HEK293 (cell line): Measurements from ENCODE around the gene CDK17.
A peak's percentile ranks its signal among the peaks of the same experiment; 100 is the strongest.

Experiments
- CTCF ChIA-PET: fragments of 350-600 bp; formaldehyde crosslinking; extraction: SDS; loops from one replicate; lab custom pipeline; 2021; ENCODE audit warnings: antibody characterized with exemption; lab: Yijun Ruan, JAX
- POLR2A ChIA-PET: fragments of 300-600 bp; formaldehyde crosslinking; extraction: SDS; loops from one replicate; lab custom pipeline; 2020; ENCODE audit warnings: antibody characterized with exemption, inconsistent platforms; lab: Yijun Ruan, JAX
- H3K27ac ChIP-seq: fragments of 200-500 bp; sonication (Bioruptor generic); 2 replicates; pipeline ENCODE4 v1.5.1; 2014; ENCODE audit warnings: low read depth, low read length, control low read depth, inconsistent platforms; ENCODE audit errors: extremely low read depth
- H3K36me3 ChIP-seq, 2 experiments: fragments of 200-500 bp in 1 of 2; sonication (Bioruptor generic) in 1 of 2; 1 replicate in 1 of 2; 2 replicates in 1 of 2; pipeline ENCODE4 v1.5.1; 2014 to 2017; ENCODE audit warnings: inconsistent platforms in 2 of 2, low read length in 2 of 2; ENCODE audit not compliant: control insufficient read depth in 2 of 2, insufficient read depth in 1 of 2
- H3K4me1 ChIP-seq: fragments of 200-500 bp; sonication (Bioruptor generic); 2 replicates; pipeline ENCODE4 v1.5.1; 2014; ENCODE audit warnings: mild to moderate bottlenecking, low read length, inconsistent platforms; ENCODE audit not compliant: control insufficient read depth, insufficient read depth
- H3K4me3 ChIP-seq: 2 replicates; pipeline ENCODE4 v1.5.1; 2011; ENCODE audit warnings: low read depth, mild to moderate bottlenecking, control low read depth, low read length, moderate library complexity
- H3K9me3 ChIP-seq: fragments of 200-500 bp; sonication (Bioruptor generic); 2 replicates; pipeline ENCODE4 v1.5.1; 2014; ENCODE audit warnings: low read depth, low read length, inconsistent platforms; ENCODE audit not compliant: control insufficient read depth, insufficient read depth
- HOXC10 ChIP-seq: sonication (generic); formaldehyde crosslinking; IDR thresholded peaks from 2 replicates; pipeline ENCODE4 v1.8.1; 2023; ENCODE audit warnings: mild to moderate bottlenecking, missing genetic modification reagents
- SP3 ChIP-seq: fragments of 450-650 bp; formaldehyde crosslinking; IDR thresholded peaks from 2 replicates; pipeline ENCODE4 v1.5.1; 2016; ENCODE audit warnings: missing biosample characterization, missing genetic modification characterization
- SP7 ChIP-seq: fragments of 450-650 bp; formaldehyde crosslinking; IDR thresholded peaks from 2 replicates; pipeline ENCODE4 v1.5.1; 2016; ENCODE audit warnings: missing biosample characterization, missing genetic modification characterization
- YY2 ChIP-seq: fragments of 450-650 bp; formaldehyde crosslinking; IDR thresholded peaks from 2 replicates; pipeline ENCODE4 v1.5.1; 2016; ENCODE audit warnings: missing biosample characterization, missing genetic modification characterization
- ZBTB48 ChIP-seq: fragments of 450-650 bp; formaldehyde crosslinking; IDR thresholded peaks from 2 replicates; pipeline ENCODE4 v1.5.1; 2016; ENCODE audit warnings: missing biosample characterization, missing genetic modification characterization
- ZNF221 ChIP-seq: fragments of 450-650 bp; formaldehyde crosslinking; IDR thresholded peaks from 2 replicates; pipeline ENCODE4 v1.5.1; 2017; ENCODE audit warnings: missing biosample characterization, missing genetic modification characterization, borderline replicate concordance
- ZNF248 ChIP-seq: fragments of 450-650 bp; formaldehyde crosslinking; IDR thresholded peaks from 2 replicates; pipeline ENCODE4 v1.5.1; 2017; ENCODE audit warnings: missing biosample characterization, missing genetic modification characterization
- ZNF350 ChIP-seq: fragments of 450-650 bp; formaldehyde crosslinking; IDR thresholded peaks from 2 replicates; pipeline ENCODE4 v1.5.0; 2017; ENCODE audit warnings: missing biosample characterization, mild to moderate bottlenecking, missing genetic modification characterization
- ZNF354C ChIP-seq: fragments of 450-650 bp; formaldehyde crosslinking; IDR thresholded peaks from 2 replicates; pipeline ENCODE4 v1.5.1; 2016; ENCODE audit warnings: missing biosample characterization, missing genetic modification characterization, low read depth, borderline replicate concordance
- ZNF558 ChIP-seq: fragments of 450-650 bp; formaldehyde crosslinking; IDR thresholded peaks from 2 replicates; pipeline ENCODE4 v1.5.1; 2016; ENCODE audit warnings: missing biosample characterization, missing genetic modification characterization
- ZSCAN23 ChIP-seq: fragments of 450-650 bp; formaldehyde crosslinking; IDR thresholded peaks from 2 replicates; pipeline ENCODE4 v1.5.1; 2016; ENCODE audit warnings: missing biosample characterization, missing genetic modification characterization
- TF ChIP-seq, protein P1 (sequence below): fragments of 450-650 bp; formaldehyde crosslinking; IDR thresholded peaks from 2 replicates; pipeline ENCODE4 v1.5.1; 2016; ENCODE audit warnings: missing biosample characterization, missing genetic modification characterization, low read depth
- TF ChIP-seq, protein P2 (sequence below): fragments of 450-650 bp; formaldehyde crosslinking; IDR thresholded peaks from 2 replicates; pipeline ENCODE4 v1.5.1; 2016; ENCODE audit warnings: missing biosample characterization, missing genetic modification characterization
- TF ChIP-seq, protein P3 (sequence below): fragments of 450-650 bp; formaldehyde crosslinking; IDR thresholded peaks from 2 replicates; pipeline ENCODE4 v1.5.1; 2017; ENCODE audit warnings: missing biosample characterization, missing genetic modification characterization

Gene CDK17

DNA sequence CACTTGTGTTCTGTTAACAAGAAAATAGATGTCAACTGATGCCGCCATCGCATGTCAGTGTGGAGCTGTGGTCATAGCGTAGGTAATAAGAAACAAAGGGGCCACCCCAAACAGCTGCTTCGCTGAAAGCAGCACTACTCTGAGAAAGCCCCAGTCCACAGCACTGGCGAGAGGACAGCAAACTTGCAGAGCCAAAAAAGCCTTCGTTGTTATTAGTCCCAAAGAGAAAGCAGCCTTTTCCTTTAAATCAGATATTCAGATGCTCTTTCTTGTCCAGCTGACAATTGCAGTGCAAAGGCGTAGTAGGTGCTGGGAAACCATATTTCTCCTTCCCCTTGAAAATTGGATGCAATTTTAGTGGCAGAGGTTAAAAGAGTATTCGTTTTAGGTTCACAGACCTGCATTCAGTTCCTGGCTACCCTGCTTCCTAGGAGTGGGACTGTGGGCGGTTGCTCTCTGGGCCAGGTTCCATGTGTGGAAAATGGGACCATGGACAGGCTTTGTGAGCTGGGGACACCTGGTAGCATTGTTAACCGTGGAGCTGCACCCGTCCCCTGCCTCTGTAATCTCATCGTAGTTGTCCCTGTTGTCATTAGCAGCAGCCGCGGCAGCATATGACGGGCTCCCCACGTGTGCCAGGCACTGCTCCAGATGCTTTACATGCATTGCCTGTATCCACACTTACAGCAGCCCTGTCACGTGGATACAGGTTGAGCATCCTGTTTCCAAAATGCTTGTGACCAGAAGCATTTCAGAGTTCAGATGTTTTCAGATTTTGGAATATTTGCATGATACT lies 151.9 kb downstream of the CDK17 start:
- CTCF ChIA-PET: interaction anchor here (0.7 to 0.8 kb wide), 2 partner anchors 10 to 12 kb away, joined by 3 to 4 read pairs; no protein-coding TSS in a partner anchor
- peaks cover 0 to 47% of the 10 kb centered on the region in 2 experiments; a peak in 2 of 3 replicates for H3K36me3 ChIP-seq
- TF ChIP-seq ZNF350 (tag by site-specific recombination) (no peak), ZBTB48 (tag by site-specific recombination) (no peak), ZNF354C (tag by site-specific recombination) (no peak), HOXC10 (CRISPR knock-in tag) (no peak), SP7 (tag by site-specific recombination) (no peak), ZNF248 (tag by site-specific recombination) (no peak), YY2 (tag by site-specific recombination) (no peak), SP3 (tag by site-specific recombination) (no peak), ZSCAN23 (tag by site-specific recombination) (no peak)
- TF ChIP-seq, protein P1, sequence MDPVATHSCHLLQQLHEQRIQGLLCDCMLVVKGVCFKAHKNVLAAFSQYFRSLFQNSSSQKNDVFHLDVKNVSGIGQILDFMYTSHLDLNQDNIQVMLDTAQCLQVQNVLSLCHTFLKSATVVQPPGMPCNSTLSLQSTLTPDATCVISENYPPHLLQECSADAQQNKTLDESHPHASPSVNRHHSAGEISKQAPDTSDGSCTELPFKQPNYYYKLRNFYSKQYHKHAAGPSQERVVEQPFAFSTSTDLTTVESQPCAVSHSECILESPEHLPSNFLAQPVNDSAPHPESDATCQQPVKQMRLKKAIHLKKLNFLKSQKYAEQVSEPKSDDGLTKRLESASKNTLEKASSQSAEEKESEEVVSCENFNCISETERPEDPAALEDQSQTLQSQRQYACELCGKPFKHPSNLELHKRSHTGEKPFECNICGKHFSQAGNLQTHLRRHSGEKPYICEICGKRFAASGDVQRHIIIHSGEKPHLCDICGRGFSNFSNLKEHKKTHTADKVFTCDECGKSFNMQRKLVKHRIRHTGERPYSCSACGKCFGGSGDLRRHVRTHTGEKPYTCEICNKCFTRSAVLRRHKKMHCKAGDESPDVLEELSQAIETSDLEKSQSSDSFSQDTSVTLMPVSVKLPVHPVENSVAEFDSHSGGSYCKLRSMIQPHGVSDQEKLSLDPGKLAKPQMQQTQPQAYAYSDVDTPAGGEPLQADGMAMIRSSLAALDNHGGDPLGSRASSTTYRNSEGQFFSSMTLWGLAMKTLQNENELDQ (tag by site-specific recombination): no peak
- TF ChIP-seq, all 188 proteins: peak for 0
- H3K4me1 ChIP-seq: no peaks in the 10 kb centered on the region
- no peak overlapping the region for H3K27ac ChIP-seq
- H3K4me3 ChIP-seq: no peak overlapping the region
- POLR2A ChIA-PET: no interaction called here
- no peaks in the 10 kb centered on the region for H3K9me3 ChIP-seq

DNA sequence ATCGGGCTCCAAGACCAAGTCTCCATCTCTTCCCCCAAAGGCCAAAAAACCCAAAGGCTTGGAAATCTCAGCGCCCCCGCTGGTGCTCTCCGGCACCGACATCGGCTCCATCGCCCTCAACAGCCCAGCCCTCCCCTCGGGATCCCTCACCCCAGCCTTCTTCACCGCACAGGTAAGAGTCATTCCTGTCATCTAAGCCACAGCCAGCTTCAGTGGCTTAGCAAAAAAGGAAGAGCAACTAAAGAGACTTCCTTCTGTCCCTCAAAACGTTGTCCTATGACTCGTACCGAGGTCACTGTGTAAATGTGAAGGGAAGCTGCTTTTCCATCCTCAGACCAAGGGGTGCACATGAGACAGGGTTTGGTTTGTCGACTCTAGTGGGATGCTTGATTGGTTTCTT lies 152.7 kb downstream of the CDK17 start:
- Histone ChIP-seq H3K27ac (no peak overlapping the region), H3K9me3 (no peaks in the 10 kb centered on the region), H3K36me3 (peaks cover 0 to 47% of the 10 kb centered on the region in 2 experiments; a peak in 2 of 3 replicates), H3K4me3 (no peak overlapping the region), H3K4me1 (no peaks in the 10 kb centered on the region)
- ChIA-PET POLR2A (no interaction called here), CTCF (no interaction called here)
- TF ChIP-seq, protein P2, sequence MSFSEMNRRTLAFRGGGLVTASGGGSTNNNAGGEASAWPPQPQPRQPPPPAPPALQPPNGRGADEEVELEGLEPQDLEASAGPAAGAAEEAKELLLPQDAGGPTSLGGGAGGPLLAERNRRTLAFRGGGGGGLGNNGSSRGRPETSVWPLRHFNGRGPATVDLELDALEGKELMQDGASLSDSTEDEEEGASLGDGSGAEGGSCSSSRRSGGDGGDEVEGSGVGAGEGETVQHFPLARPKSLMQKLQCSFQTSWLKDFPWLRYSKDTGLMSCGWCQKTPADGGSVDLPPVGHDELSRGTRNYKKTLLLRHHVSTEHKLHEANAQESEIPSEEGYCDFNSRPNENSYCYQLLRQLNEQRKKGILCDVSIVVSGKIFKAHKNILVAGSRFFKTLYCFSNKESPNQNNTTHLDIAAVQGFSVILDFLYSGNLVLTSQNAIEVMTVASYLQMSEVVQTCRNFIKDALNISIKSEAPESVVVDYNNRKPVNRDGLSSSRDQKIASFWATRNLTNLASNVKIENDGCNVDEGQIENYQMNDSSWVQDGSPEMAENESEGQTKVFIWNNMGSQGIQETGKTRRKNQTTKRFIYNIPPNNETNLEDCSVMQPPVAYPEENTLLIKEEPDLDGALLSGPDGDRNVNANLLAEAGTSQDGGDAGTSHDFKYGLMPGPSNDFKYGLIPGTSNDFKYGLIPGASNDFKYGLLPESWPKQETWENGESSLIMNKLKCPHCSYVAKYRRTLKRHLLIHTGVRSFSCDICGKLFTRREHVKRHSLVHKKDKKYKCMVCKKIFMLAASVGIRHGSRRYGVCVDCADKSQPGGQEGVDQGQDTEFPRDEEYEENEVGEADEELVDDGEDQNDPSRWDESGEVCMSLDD: no peak
- TF ChIP-seq ZNF221 (tag by site-specific recombination) (no peak), ZNF558 (tag by site-specific recombination) (no peak)
- TF ChIP-seq, protein P3, sequence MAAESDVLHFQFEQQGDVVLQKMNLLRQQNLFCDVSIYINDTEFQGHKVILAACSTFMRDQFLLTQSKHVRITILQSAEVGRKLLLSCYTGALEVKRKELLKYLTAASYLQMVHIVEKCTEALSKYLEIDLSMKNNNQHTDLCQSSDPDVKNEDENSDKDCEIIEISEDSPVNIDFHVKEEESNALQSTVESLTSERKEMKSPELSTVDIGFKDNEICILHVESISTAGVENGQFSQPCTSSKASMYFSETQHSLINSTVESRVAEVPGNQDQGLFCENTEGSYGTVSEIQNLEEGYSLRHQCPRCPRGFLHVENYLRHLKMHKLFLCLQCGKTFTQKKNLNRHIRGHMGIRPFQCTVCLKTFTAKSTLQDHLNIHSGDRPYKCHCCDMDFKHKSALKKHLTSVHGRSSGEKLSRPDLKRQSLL (tag by site-specific recombination): 0 out of 2 replicates have a peak, but pooled peaks have one; percentile 35
